LoVo (cell line): ENCODE data around the gene NADK2.
"Not testable (repeated sequence)": the region's sequence is repeated elsewhere in the genome, so short reads cannot be mapped to it uniquely, and the experiment has no call there.

Source experiments
- DNase-seq: peaks from one replicate; pipeline ENCODE4 v3.0.0-alpha.2; 2016; ENCODE audit warnings: low spot score

The NADK2 gene, protein sequence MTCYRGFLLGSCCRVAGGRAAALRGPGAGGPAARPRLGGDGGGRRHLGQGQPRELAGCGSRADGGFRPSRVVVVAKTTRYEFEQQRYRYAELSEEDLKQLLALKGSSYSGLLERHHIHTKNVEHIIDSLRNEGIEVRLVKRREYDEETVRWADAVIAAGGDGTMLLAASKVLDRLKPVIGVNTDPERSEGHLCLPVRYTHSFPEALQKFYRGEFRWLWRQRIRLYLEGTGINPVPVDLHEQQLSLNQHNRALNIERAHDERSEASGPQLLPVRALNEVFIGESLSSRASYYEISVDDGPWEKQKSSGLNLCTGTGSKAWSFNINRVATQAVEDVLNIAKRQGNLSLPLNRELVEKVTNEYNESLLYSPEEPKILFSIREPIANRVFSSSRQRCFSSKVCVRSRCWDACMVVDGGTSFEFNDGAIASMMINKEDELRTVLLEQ

GRCh38 chr5:36241631-36242533 lies at the start of gene NADK2:
TSS of gene NADK2 (minus strand) at chr5:36241925. CDS start at chr5:36241798, 127 bp downstream.
- peak; percentile 100 for DNase-seq

DNA sequence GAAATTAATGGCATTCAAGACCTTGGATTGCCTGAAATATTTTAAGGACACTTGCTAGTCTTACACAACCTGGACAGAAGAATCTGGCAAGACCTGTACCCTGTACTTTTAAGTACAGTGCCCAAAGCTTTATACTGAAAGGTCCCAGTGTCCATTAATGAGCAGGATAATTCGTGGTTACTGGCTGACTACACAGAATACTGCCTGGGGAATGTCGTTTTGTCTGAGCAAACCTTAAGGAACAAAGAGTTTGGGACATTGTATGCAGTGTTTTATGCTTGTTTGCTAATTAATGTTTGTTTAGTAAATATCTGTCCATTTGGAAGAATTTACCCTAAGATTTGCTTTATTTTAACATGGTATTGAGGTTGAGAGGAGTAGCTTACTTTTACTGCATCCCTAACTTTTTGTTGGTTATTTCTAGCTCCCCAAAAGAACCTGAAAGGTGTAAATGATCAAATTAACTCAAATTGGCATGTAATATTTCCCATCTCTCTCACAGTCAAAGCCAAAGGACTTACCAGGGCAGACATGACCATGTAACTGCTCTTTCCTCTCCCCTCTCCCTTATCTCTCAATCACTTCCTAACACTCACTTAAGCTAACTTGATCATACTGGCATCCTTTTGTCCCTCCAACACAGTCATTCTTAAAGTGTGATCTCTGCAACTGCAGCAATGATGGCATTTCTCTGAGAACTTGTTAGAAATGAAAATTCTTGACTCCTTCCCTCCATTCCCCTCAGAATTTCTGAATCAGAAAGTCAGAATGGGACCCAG lies 44.3 kb upstream of the NADK2 start:
- no peak for DNase-seq

- DNase-seq, result not testable (repeated sequence)
Measured at GRCh38 chr5:36283775-36284174, 42.0 kb upstream of the NADK2 start.

GRCh38 chr5:36281626-36282025 lies 39.9 kb upstream of the NADK2 start:
- DNase-seq, result no peak

DNA sequence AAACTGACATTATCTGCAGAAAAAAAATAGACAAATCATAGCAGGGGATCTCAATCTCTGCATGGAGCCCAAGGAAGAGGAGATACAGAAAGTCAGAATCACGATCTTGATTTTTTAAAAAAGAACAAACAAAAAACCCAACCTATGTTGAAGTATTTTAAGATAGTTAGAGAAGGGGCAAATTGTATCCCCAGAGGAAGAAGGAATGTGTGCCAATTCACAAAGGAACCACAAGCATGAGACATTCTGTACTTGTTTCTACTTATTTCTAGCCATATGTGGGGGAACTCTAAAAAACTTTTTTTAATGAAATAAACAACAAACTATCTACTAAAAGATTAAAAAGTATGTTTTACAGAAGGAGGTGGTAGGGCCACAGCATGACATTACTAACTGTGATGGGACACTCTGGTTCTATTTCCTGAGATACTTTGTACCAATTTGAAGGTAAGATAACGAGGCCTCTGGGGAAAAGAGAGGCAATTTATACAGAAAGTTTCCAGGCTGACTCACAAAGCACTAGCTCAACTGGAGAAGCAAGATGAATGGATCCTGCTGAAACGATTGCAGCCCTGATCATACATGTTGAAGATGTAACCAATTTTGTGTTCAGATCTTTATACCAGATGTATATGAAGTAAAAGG lies 37.5 kb upstream of the NADK2 start:
- DNase-seq, result no peak

GRCh38 chr5:36277521-36278176 lies 35.9 kb upstream of the NADK2 start:
- DNase-seq, result no peak

GRCh38 chr5:36276864-36277263 lies 35.1 kb upstream of the NADK2 start:
- DNase-seq, result no peak

- DNase-seq, result no peak
Measured at GRCh38 chr5:36273809-36274526, 32.2 kb upstream of the NADK2 start.

GRCh38 chr5:36272136-36272690 lies 30.5 kb upstream of the NADK2 start:
- DNase-seq, result no peak

DNA sequence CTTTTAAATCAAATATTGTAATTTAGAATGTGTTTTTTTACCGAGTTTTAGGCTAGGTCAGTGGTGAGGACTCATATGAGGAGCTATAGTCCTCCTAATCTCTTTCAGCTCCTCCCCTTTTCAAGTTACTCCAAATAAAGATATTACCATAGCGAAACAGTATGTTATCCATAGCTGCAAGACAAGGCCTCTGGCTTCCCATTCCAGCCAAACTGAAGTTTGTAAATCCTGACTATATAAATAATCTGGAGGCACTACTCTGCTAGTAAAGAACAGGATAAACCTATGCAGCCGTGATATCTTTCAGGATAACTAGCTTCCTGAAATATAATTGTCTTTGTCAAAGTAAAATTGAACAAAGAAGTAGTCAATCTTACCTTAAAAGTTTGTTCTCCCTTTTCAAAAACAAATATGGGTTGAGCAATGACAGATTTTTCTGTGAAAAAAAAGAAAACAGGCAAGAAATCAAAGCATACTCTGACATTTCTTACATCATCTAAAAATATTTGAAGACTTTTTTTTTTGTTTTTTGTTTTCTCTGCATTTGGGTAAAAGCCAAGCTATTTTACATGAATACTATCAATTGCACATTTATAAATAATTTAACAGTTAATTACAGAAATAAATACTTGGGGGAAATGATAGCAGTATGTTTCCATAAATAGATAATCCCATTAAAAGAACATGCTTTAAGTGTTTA lies 29.3 kb upstream of the NADK2 start:
- DNase-seq, result no peak

DNA sequence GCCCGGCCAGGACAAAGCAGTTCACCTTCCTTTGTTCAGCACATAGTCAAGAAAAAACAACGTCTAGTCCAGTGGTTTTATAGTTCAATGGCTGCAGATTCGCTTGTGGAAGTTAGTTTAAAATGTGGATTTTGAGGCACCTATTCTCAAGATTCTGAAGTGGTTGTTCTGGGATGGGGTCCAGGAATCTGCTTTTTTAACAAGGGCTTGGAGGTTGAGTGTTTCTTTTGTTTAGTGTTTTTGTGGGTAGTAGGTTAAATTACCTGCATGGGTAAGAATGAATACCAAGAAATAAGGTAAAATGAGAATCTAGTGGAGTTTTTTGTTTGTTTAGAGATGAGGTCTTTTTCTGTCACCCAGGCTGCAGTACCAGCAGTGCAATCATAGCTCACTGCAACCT lies 28.4 kb upstream of the NADK2 start:
- no peak for DNase-seq

DNA sequence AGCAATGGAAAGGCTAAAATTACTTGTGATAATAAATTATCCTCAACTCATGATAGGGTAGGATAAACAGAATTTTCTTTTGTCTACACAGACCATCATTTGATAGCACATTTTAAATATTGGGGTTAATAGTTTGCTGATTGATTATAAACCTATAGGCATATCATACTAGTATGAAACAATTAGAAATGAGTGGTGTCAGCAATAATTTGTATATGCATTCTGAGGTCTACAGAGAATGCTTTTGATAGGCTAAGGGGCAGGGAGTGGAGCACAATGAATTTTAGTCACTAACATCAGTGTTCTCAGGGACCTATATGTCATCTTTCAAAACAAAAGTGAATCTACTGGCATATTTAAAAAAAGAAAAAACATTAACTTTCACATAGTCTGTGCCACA lies 27.8 kb upstream of the NADK2 start:
- DNase-seq, result no peak

GRCh38 chr5:36267905-36268304 lies 26.2 kb upstream of the NADK2 start:
- no peak for DNase-seq

DNA sequence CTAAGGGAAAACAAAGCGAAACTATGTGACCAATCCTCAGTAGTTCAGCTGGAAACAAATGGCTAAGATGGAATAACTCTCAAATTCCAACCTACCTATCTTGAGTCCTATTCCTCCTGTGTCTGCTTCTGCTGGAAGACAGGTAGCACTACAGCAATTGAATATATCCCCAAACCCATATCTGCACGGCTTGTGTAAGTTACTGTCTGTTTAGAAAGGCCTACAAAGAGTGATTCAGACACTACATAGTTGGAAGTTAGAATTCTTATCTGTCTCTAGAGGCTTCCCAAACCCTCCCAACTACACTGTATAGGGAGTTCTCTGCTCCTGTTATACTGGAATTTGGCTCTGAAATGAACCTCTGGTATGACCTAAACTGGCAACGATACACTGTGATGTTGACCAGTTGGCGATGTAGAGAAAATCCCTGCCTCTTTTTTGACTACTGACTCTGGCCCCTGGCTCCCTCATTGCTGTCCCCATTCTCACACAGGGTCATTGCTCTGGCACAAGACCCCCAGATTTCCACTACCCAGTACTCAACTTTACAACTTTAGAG lies 22.6 kb upstream of the NADK2 start:
- DNase-seq, result no peak

GRCh38 chr5:36261186-36261585 lies 19.5 kb upstream of the NADK2 start:
- DNase-seq, result no peak

- no peak for DNase-seq
Measured at GRCh38 chr5:36253575-36253974, 11.8 kb upstream of the NADK2 start.

DNA sequence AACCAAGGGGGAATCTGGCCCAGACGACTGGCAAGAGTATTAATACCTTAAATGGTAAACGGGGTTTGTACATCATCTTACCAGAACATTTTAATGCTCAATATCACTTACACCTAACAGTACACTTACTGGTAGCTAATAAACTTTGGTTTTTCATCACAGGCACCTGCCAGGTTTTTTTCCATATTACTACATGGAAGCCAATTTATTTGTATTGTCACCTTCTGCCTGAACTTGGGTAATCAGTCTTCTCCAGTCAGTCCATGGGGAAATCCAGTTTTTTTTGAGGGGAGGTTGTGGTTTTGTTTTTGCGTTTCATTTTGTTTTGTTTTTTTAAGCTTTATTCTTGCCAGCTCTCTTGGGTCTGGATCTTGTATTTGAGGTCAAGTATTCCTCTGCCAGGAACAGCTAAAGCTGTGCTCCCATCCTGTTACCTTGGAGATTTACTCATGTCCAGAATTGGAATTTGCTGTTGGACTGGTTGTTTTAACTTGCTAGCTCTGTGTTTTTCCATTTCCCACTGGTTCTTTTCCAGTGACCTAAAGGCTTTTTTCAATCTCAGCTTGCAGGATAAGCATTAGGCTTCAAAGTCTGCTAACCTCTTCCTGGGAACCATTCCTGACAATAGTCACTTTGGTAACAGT lies 11.1 kb upstream of the NADK2 start:
- DNase-seq, result no peak

DNA sequence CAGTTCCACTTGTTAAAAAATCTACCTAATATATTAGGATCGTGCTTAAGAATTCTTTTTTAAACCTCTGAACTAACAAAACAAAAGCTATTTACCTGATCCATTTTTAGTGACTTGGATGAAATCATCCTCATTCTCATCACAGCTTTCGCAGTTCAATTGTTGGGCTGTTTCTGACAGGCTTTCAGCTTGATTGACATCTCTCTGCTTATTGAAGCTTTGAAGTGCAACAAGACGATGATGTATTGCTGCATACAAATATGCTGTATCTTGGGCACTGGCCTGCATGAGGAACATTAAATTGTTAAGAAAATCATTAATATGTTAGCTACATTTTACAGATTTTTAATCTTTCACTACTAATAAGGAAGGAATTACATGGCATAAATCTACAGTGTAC lies 9.5 kb upstream of the NADK2 start:
- no peak for DNase-seq

- DNase-seq, result no peak
Measured at GRCh38 chr5:36250427-36250826, 8.7 kb upstream of the NADK2 start.
